ENCODE data around the gene NOTCH4. TPM values are rescaled to one million over a fixed set of nuclear protein-coding genes. Genes with fewer than 3 reads are reported as not detected.

Gene NOTCH4
- total and polyA plus RNA-seq, 2 experiments from 2014 or later, result 0.65 to 1.2 TPM

DNA sequence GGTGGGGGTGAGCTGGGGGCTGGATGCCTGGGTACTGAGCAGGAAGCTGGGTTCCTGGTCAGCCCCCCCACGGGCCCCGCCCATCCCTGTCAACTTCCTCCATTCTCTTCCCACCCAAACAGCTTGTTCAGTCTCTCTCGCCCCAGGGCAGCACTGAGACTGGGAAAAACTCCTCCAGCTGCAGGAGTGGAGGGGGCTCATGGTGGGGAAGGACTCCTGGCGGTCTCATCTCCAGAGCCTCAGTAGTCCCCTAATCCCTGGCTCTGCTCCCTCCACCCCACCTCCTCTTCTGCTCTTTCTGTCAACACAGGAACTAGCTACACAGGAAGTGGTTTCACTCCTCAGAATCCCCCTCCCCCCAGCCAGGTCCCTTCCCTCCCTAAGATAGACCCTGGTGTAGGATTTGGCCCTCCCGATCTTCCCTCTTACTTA, 31.2 kb downstream of the NOTCH4 start, which contains the start of gene GPSM3:
TSS of gene GPSM3 (minus strand) at position 36 of the 432 bp plus-strand sequence. CDS start 130 bp downstream, outside the sequence.
- TF ChIP-seq EZH2phosphoT487 (IDR thresholded peaks at IDR 0.05; ENCODE audit: insufficient read depth, low read depth) (no peak), EZH2 (IDR thresholded peaks at IDR 0.05; ENCODE audit: insufficient read depth, poor library complexity, severe bottlenecking) (no peak)
- Histone ChIP-seq H3K79me2 (ENCODE audit: insufficient read depth) (peaks cover 29% of the 10 kb centered on the region), H3K4me3 (peak within 1 kb of the TSS; percentile 36; the same call in 1 of the 2 replicates), H3K9me3 (ENCODE audit: low read depth) (no peaks in the 10 kb centered on the region), H3K27me3 (replicated peaks; ENCODE audit: insufficient read depth) (no peaks in the 10 kb centered on the region), H3K9ac (peak within 1 kb of the TSS; percentile 46), H3K4me1 (ENCODE audit: insufficient read depth) (peaks cover 28% of the 10 kb centered on the region), H3K4me2 (ENCODE audit: unreplicated experiment) (peak within 1 kb of the TSS; percentile 31), H4K20me1 (ENCODE audit: insufficient read depth) (no peaks in the 10 kb centered on the region), H3K36me3 (ENCODE audit: low read depth) (no peaks in the 10 kb centered on the region), H3K9me2 (ENCODE audit: insufficient read depth) (no peaks in the 10 kb centered on the region), H2AFZ (peak within 1 kb of the TSS; percentile 77), H3K27ac (peak within 1 kb of the TSS; percentile 24), H3F3A (ENCODE audit: insufficient read depth) (peaks cover 17% of the 10 kb centered on the region)
- in situ Hi-C loops (cut with MboI), result no loop called here
- WGBS, 2 experiments (ENCODE audit: low coverage in 1 of 2, low lambda C conversion rate in 2 of 2, missing lambda C conversion rate in 2 of 2), result 32 to 51% methylated on average over 3 to 5 of the region's 5 CpGs
- peak; percentile 25 for DNase-seq

DNA sequence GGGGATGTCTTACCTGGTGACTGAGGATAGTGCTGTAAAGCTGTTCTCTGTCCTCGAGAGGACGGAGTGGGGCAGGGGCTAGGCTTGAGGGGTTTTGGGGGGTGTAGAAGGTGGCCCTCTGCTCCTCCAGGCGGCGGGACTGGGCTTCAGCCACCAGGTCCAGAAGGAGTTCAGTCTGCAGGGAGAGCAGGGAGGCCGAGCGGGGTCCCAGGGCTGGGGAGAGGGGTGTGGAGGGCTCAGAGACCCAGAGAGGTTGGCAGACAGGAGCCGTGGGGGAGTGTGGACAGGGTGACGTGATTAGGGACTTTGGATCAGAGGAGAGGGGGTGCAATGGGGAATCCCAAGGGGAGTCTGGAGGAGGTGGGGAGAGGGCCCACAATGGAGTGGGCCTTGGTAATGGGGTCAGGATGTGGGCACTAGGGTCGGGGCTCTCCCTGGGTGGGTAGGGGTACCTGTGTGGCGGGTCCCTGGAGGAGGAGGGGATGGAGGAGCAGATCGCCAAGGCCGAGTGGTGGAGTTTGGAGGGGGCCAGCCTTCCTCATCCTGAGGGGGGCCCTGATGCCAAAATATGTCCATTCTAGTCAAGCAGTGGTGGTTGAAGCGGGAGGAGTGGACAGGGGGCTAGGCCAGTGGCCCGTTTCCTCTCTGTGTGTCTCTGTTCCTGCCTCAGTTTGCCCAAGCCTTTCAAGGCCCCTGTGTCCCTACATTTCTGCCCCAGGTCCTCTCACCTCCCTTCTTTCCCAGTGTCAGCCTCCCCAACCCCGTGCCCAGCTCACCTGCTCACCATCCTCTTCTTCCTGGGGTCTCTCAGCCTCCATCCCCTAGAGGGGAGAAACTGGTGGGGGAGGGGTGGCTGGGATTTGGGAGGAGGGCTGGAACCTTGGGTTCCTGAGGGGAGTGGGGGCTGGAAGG, 31.9 kb downstream of the NOTCH4 start:
- Histone ChIP-seq H3K4me1 (ENCODE audit: insufficient read depth) (peaks cover 26% of the 10 kb centered on the region), H4K20me1 (ENCODE audit: insufficient read depth) (no peaks in the 10 kb centered on the region), H3K27ac (peak overlapping the region; percentile 24; the same call in 1 of the 2 replicates), H3K27me3 (replicated peaks; ENCODE audit: insufficient read depth) (no peaks in the 10 kb centered on the region), H3K4me2 (ENCODE audit: unreplicated experiment) (peak overlapping the region; percentile 31), H2AFZ (peak overlapping the region; percentile 77), H3K79me2 (ENCODE audit: insufficient read depth) (peaks cover 36% of the 10 kb centered on the region), H3K9me3 (ENCODE audit: low read depth) (no peaks in the 10 kb centered on the region), H3K9ac (peak overlapping the region; percentile 46; the same call in 1 of the 2 replicates), H3F3A (ENCODE audit: insufficient read depth) (peaks cover 23% of the 10 kb centered on the region), H3K36me3 (ENCODE audit: low read depth) (peaks cover 3% of the 10 kb centered on the region; the same call in 1 of the 2 replicates), H3K9me2 (ENCODE audit: insufficient read depth) (no peaks in the 10 kb centered on the region), H3K4me3 (no peak overlapping the region)
- no peak for TF ChIP-seq EZH2 (IDR thresholded peaks at IDR 0.05; ENCODE audit: insufficient read depth, poor library complexity, severe bottlenecking)
- TF ChIP-seq EZH2phosphoT487 (IDR thresholded peaks at IDR 0.05; ENCODE audit: insufficient read depth, low read depth), result no peak
- in situ Hi-C loops (cut with MboI), result no loop called here
- DNase-seq, result no peak
- WGBS, 2 experiments (ENCODE audit: low coverage in 1 of 2, low lambda C conversion rate in 2 of 2, missing lambda C conversion rate in 2 of 2), result 77 to 80% methylated on average over 8 to 15 of the region's 15 CpGs

GRCh38 chr6:32190911-32191677, 32.8 kb downstream of the NOTCH4 start:
- Histone ChIP-seq H2AFZ (no peak overlapping the region), H3K9me3 (ENCODE audit: low read depth) (no peaks in the 10 kb centered on the region), H3K27me3 (replicated peaks; ENCODE audit: insufficient read depth) (no peaks in the 10 kb centered on the region), H3K36me3 (ENCODE audit: low read depth) (peaks cover 5% of the 10 kb centered on the region; the same call in 1 of the 2 replicates), H3K4me3 (no peak overlapping the region), H3F3A (ENCODE audit: insufficient read depth) (peaks cover 32% of the 10 kb centered on the region), H4K20me1 (ENCODE audit: insufficient read depth) (no peaks in the 10 kb centered on the region), H3K9me2 (ENCODE audit: insufficient read depth) (no peaks in the 10 kb centered on the region), H3K27ac (peak overlapping the region; percentile 77; the same call in 1 of the 2 replicates), H3K79me2 (ENCODE audit: insufficient read depth) (peaks cover 42% of the 10 kb centered on the region), H3K4me1 (ENCODE audit: insufficient read depth) (peaks cover 23% of the 10 kb centered on the region), H3K9ac (no peak overlapping the region), H3K4me2 (ENCODE audit: unreplicated experiment) (no peak overlapping the region)
- WGBS, 2 experiments (ENCODE audit: low coverage in 1 of 2, low lambda C conversion rate in 2 of 2, missing lambda C conversion rate in 2 of 2), result 77 to 80% methylated on average over 8 of the region's 8 CpGs
- in situ Hi-C loops (cut with MboI), result no loop called here
- no peak for TF ChIP-seq EZH2phosphoT487 (IDR thresholded peaks at IDR 0.05; ENCODE audit: insufficient read depth, low read depth)
- no peak for TF ChIP-seq EZH2 (IDR thresholded peaks at IDR 0.05; ENCODE audit: insufficient read depth, poor library complexity, severe bottlenecking)
- DNase-seq, result no peak
